ENCODE data around the gene PRR14. TPM values are rescaled to one million over a fixed set of nuclear protein-coding genes. Genes with fewer than 3 reads are reported as not detected.
A peak's percentile ranks its signal among the peaks of the same experiment; 100 is the strongest.

PRR14 gene
- total and polyA plus RNA-seq, 10 of the 15 experiments (the other 5 are each of a cell fraction or from before 2014, with no cell fraction given) = 2.5 to 66.8 (median 19.2) TPM

DNA sequence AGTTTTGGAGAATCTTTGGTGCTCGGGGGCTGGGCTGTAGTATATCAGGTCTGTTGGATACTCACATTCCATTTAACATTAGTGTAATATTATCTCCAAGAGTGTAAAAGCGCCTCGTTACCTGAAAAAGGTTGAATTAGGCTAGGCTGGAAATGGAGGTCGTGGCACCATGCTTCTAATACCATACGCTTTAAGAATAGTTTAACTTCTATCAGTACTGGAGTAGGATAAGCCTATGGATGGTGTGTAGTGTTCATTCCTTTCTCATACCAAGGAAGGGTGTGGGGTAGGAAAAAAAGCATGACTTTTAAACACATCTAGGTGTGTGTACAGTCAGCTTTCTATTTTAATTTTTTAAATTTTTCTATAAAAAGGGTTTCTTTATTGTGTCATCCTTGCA lies 50.2 kb downstream of the PRR14 start:
- H4K20me1 ChIP-seq (ENCODE audit: control insufficient read depth, insufficient read depth) = no peaks in the 10 kb centered on the region
- in situ Hi-C loops (cut with MboI) (no loop called here), intact Hi-C loops (cut with micrococcal nuclease; ENCODE audit: unreplicated experiment) (no loop called here)
- BruUV-seq (replicated peaks) = no TSS peak
- ChIA-PET POLR2A (interaction anchor here (0.6 kb wide), 1 partner anchor 67 kb away, joined by 3 read pairs; no protein-coding TSS in a partner anchor), SMC1A (ENCODE audit: uncharacterized antibody, unreplicated experiment) (no interaction called here), CTCF (interaction anchor here (1.8 kb wide), 1 partner anchor 51 kb away, joined by 3 read pairs; the partner anchor contains the start of gene PRR14), RAD21 (ENCODE audit: unreplicated experiment) (no interaction called here)
- H3K79me2 ChIP-seq (ENCODE audit: control insufficient read depth, insufficient read depth, low read length) = peaks cover 34% of the 10 kb centered on the region
- ATAC-seq (no peak), FAIRE-seq (no peak), DNase-seq (ENCODE audit: low read depth, low spot score) (no peak)
- peak overlapping the region; percentile 48; the same call in 1 of the 2 replicates for H3K4me2 ChIP-seq (ENCODE audit: control insufficient read depth, insufficient read depth)
- H3K36me3 ChIP-seq (ENCODE audit: control insufficient read depth in 2 of 2, insufficient read depth in 2 of 2, low read length in 1 of 2) = peaks cover 17 to 38% of the 10 kb centered on the region in 2 experiments
- no peak overlapping the region for H3K9ac ChIP-seq (ENCODE audit: control insufficient read depth, insufficient read depth, low read length)
- H3K9me3 ChIP-seq (replicated peaks; ENCODE audit: control insufficient read depth, insufficient read depth, low read length) = no peaks in the 10 kb centered on the region
- no peak overlapping the region for H2AFZ ChIP-seq (ENCODE audit: control insufficient read depth, low read depth, low read length)
- no peak for TF ChIP-seq STAT3 (IDR thresholded peaks at IDR 0.05; ENCODE audit: low read depth, low read length)
- no peak for TF ChIP-seq ZBTB33 (IDR thresholded peaks at IDR 0.05)
- TF ChIP-seq, protein P1, sequence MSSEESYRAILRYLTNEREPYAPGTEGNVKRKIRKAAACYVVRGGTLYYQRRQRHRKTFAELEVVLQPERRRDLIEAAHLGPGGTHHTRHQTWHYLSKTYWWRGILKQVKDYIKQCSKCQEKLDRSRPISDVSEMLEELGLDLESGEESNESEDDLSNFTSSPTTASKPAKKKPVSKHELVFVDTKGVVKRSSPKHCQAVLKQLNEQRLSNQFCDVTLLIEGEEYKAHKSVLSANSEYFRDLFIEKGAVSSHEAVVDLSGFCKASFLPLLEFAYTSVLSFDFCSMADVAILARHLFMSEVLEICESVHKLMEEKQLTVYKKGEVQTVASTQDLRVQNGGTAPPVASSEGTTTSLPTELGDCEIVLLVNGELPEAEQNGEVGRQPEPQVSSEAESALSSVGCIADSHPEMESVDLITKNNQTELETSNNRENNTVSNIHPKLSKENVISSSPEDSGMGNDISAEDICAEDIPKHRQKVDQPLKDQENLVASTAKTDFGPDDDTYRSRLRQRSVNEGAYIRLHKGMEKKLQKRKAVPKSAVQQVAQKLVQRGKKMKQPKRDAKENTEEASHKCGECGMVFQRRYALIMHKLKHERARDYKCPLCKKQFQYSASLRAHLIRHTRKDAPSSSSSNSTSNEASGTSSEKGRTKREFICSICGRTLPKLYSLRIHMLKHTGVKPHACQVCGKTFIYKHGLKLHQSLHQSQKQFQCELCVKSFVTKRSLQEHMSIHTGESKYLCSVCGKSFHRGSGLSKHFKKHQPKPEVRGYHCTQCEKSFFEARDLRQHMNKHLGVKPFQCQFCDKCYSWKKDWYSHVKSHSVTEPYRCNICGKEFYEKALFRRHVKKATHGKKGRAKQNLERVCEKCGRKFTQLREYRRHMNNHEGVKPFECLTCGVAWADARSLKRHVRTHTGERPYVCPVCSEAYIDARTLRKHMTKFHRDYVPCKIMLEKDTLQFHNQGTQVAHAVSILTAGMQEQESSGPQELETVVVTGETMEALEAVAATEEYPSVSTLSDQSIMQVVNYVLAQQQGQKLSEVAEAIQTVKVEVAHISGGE (CRISPR knock-in tag; IDR thresholded peaks at IDR 0.05) = no peak
- TF ChIP-seq TCF12 (IDR thresholded peaks at IDR 0.05; ENCODE audit: low read depth, low read length) = no peak
- no peak for TF ChIP-seq RB1 (IDR thresholded peaks at IDR 0.05; ENCODE audit: borderline replicate concordance)
- no peak for TF ChIP-seq MEF2A (IDR thresholded peaks at IDR 0.05; ENCODE audit: insufficient read depth, low read depth, low read length)
- TF ChIP-seq JUND (IDR thresholded peaks at IDR 0.05; ENCODE audit: low read depth, low read length) = no peak
- no peak for TF ChIP-seq KLF5 (IDR thresholded peaks at IDR 0.05; ENCODE audit: partially characterized antibody)
- no peak for TF ChIP-seq RELB (IDR thresholded peaks at IDR 0.05; ENCODE audit: low read depth)
- no peak for TF ChIP-seq RELA (IDR thresholded peaks at IDR 0.05; ENCODE audit: borderline replicate concordance, partially characterized antibody)
- no peak for TF ChIP-seq ZNF24 (IDR thresholded peaks at IDR 0.05)
- no peak for TF ChIP-seq FOS (IDR thresholded peaks at IDR 0.05; ENCODE audit: borderline replicate concordance, extremely low read depth, insufficient read length)
- no peaks in the 10 kb centered on the region for H3K27me3 ChIP-seq (replicated peaks in 1 of 2; ENCODE audit: control insufficient read depth in 2 of 2, insufficient read depth in 2 of 2, low read length in 1 of 2)
- H3K27ac ChIP-seq (ENCODE audit: control insufficient read depth, insufficient read depth) = no peak overlapping the region
- peaks cover 10% of the 10 kb centered on the region for H3K4me1 ChIP-seq (ENCODE audit: control insufficient read depth, insufficient read depth, low read length)
- no peak overlapping the region for H3K4me3 ChIP-seq
- WGBS (ENCODE audit: insufficient coverage, insufficient replicate concordance, low lambda C conversion rate, missing lambda C conversion rate) = 97% methylated on average over 5 of the region's 5 CpGs
